Measurements from ENCODE around the gene CFAP77.

DNA sequence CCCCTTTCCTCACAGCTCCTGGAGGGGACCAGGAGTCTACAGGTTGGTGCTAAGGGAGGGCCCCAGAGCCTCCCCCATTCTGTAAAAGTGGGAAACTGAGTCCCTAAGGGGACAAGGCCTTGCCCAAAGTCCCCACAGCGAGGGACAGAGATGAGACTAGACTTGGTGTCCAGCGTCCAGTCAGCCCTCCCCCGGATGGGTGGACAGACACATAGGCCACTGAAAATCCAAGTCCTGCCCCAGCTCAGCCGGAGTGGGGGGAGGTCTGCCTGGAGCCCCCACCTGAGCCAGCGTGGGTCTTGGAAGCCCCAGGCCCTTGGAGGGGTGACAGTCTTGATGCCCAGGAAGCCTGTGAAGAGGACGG is 177.6 kb downstream of the CFAP77 start:
- TF ChIP-seq CTCF (IDR thresholded peaks at IDR 0.05) (no peak), ZFX (IDR thresholded peaks at IDR 0.05; ENCODE audit: borderline replicate concordance) (no peak)

Data from 22Rv1 (cell line).